ENCODE measurements around the gene CEP85. TPM values are rescaled to one million over a fixed set of nuclear protein-coding genes. Genes with fewer than 3 reads are reported as not detected.
A peak's percentile ranks its signal among the peaks of the same experiment; 100 is the strongest.

The CEP85 gene
- total and polyA plus RNA-seq, 9 of the 15 experiments (the other 6 are each of a cell fraction or from before 2014, with no cell fraction given), result 42.1 to 140 (median 92.6) TPM

DNA sequence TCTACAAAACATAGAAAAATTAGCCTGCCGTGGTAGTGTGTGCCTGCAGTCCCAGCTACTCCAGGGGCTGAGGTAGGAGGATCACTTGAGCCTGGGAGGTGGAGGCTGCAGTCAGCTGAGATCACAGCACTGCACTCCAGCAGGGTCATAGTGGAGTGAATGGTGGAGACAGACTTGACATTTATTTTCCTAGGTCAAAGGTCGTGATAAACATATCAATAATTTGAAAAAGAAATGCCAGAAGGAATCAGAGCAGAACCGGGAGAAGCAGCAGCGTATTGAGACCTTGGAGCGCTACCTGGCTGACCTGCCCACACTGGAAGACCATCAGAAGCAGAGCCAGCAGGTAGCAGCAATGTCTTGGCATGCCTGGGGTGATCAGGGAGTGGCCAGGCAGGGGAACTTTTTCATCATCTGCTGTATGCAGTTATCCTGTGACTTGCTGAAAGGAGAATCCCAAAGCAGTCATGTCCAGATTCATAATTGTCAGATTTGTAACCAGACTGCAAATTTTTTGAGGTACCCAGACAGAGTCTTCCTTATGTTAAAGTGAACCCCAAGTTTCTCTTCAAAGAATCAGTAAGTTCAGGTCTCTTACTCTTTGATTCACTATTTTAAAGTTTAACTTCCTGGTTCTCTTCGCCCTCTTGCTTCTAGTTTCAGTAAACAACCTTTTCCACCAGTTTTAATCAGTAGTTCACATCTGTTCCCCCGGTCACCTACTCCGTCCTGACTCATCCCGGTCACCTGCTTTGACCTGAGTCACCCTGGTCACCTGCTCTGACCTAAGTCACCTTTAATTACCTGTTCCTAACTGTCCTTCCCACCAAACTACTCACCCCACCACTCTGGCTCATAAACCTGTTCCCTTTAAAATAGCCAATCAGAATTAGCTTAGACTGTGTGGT is 34.5 kb downstream of the CEP85 start (continued):
- TF ChIP-seq, protein P1, sequence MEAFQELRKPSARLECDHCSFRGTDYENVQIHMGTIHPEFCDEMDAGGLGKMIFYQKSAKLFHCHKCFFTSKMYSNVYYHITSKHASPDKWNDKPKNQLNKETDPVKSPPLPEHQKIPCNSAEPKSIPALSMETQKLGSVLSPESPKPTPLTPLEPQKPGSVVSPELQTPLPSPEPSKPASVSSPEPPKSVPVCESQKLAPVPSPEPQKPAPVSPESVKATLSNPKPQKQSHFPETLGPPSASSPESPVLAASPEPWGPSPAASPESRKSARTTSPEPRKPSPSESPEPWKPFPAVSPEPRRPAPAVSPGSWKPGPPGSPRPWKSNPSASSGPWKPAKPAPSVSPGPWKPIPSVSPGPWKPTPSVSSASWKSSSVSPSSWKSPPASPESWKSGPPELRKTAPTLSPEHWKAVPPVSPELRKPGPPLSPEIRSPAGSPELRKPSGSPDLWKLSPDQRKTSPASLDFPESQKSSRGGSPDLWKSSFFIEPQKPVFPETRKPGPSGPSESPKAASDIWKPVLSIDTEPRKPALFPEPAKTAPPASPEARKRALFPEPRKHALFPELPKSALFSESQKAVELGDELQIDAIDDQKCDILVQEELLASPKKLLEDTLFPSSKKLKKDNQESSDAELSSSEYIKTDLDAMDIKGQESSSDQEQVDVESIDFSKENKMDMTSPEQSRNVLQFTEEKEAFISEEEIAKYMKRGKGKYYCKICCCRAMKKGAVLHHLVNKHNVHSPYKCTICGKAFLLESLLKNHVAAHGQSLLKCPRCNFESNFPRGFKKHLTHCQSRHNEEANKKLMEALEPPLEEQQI (IDR thresholded peaks at IDR 0.05), result peak; percentile 11; the same call in 1 of the 2 replicates
- peak; percentile 37; the same call in 1 of the 2 replicates for TF ChIP-seq SUPT5H (IDR thresholded peaks at IDR 0.05)
- TF ChIP-seq ZNF316 (IDR thresholded peaks at IDR 0.05), result no peak
- TF ChIP-seq FOXM1 (IDR thresholded peaks at IDR 0.05; ENCODE audit: low read depth), result peak; percentile 32; the same call in 1 of the 2 replicates
- no peak for TF ChIP-seq FOXM1 (CRISPR knock-in tag; IDR thresholded peaks at IDR 0.05; ENCODE audit: low read depth)
- TF ChIP-seq, protein P2, sequence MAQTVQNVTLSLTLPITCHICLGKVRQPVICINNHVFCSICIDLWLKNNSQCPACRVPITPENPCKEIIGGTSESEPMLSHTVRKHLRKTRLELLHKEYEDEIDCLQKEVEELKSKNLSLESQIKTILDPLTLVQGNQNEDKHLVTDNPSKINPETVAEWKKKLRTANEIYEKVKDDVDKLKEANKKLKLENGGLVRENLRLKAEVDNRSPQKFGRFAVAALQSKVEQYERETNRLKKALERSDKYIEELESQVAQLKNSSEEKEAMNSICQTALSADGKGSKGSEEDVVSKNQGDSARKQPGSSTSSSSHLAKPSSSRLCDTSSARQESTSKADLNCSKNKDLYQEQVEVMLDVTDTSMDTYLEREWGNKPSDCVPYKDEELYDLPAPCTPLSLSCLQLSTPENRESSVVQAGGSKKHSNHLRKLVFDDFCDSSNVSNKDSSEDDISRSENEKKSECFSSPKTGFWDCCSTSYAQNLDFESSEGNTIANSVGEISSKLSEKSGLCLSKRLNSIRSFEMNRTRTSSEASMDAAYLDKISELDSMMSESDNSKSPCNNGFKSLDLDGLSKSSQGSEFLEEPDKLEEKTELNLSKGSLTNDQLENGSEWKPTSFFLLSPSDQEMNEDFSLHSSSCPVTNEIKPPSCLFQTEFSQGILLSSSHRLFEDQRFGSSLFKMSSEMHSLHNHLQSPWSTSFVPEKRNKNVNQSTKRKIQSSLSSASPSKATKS (CRISPR knock-in tag; IDR thresholded peaks at IDR 0.05), result no peak
- no peak for TF ChIP-seq ZNF354B (CRISPR knock-in tag; IDR thresholded peaks at IDR 0.05)
- TF ChIP-seq, protein P3, sequence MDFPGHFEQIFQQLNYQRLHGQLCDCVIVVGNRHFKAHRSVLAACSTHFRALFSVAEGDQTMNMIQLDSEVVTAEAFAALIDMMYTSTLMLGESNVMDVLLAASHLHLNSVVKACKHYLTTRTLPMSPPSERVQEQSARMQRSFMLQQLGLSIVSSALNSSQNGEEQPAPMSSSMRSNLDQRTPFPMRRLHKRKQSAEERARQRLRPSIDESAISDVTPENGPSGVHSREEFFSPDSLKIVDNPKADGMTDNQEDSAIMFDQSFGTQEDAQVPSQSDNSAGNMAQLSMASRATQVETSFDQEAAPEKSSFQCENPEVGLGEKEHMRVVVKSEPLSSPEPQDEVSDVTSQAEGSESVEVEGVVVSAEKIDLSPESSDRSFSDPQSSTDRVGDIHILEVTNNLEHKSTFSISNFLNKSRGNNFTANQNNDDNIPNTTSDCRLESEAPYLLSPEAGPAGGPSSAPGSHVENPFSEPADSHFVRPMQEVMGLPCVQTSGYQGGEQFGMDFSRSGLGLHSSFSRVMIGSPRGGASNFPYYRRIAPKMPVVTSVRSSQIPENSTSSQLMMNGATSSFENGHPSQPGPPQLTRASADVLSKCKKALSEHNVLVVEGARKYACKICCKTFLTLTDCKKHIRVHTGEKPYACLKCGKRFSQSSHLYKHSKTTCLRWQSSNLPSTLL (IDR thresholded peaks at IDR 0.05), result no peak
- TF ChIP-seq, protein P4, sequence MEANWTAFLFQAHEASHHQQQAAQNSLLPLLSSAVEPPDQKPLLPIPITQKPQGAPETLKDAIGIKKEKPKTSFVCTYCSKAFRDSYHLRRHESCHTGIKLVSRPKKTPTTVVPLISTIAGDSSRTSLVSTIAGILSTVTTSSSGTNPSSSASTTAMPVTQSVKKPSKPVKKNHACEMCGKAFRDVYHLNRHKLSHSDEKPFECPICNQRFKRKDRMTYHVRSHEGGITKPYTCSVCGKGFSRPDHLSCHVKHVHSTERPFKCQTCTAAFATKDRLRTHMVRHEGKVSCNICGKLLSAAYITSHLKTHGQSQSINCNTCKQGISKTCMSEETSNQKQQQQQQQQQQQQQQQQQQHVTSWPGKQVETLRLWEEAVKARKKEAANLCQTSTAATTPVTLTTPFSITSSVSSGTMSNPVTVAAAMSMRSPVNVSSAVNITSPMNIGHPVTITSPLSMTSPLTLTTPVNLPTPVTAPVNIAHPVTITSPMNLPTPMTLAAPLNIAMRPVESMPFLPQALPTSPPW (CRISPR knock-in tag; IDR thresholded peaks at IDR 0.05), result no peak
- TF ChIP-seq JUND (IDR thresholded peaks at IDR 0.05; ENCODE audit: borderline replicate concordance, low read depth, low read length), result peak; percentile 57; the same call in 1 of the 2 replicates
- TF ChIP-seq JUND (tag; IDR thresholded peaks at IDR 0.05; ENCODE audit: borderline replicate concordance, low read depth, low read length), result no peak; the same call in 2 of the 3 replicates
- TF ChIP-seq, protein P5, sequence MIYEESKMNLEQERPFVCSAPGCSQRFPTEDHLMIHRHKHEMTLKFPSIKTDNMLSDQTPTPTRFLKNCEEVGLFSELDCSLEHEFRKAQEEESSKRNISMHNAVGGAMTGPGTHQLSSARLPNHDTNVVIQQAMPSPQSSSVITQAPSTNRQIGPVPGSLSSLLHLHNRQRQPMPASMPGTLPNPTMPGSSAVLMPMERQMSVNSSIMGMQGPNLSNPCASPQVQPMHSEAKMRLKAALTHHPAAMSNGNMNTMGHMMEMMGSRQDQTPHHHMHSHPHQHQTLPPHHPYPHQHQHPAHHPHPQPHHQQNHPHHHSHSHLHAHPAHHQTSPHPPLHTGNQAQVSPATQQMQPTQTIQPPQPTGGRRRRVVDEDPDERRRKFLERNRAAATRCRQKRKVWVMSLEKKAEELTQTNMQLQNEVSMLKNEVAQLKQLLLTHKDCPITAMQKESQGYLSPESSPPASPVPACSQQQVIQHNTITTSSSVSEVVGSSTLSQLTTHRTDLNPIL (CRISPR knock-in tag; IDR thresholded peaks at IDR 0.05), result no peak
- no peak for TF ChIP-seq CCAR2 (IDR thresholded peaks at IDR 0.05; ENCODE audit: low read depth, low read length)
- peak; percentile 21; the same call in 1 of the 2 replicates for TF ChIP-seq CBFA2T2 (conservative IDR thresholded peaks at IDR 0.05)
- TF ChIP-seq ADNP (tag; IDR thresholded peaks at IDR 0.05), result no peak

All from K562 (cell line).